ENCODE measurements around the gene PODNL1. TPM values are rescaled to one million over a fixed set of nuclear protein-coding genes. Genes with fewer than 3 reads are reported as not detected.

PODNL1 gene
- polyA plus RNA-seq, 1 donor (not counting 4 experiments of a cell fraction or from before 2014, with no cell fraction given), result 1.0 TPM

- H4K20me1 ChIP-seq (ENCODE audit: control insufficient read depth, extremely low read depth, insufficient read depth, low read length), result no peaks in the 10 kb centered on the region
- H3K9me1 ChIP-seq (ENCODE audit: control insufficient read depth, extremely low read depth, insufficient read depth, low read length), result peaks cover 2% of the 10 kb centered on the region
- H3K9me3 ChIP-seq (ENCODE audit: control insufficient read depth, low read depth, low read length), result no peaks in the 10 kb centered on the region
- H3K4me3 ChIP-seq (ENCODE audit: control insufficient read depth in 2 of 3, extremely low read depth in 1 of 3, insufficient read depth in 2 of 3, low read depth in 1 of 3, low read length in 3 of 3), result peak within 1 kb of the TSS; percentile 70 to 98 (median 82)
- peak; percentile 38 for DNase-seq (ENCODE audit: low read depth, low spot score)
- peak within 1 kb of the TSS; percentile 94 for H2AFZ ChIP-seq (ENCODE audit: control insufficient read depth, low read length)
- TF ChIP-seq EZH2 (IDR thresholded peaks at IDR 0.05; ENCODE audit: low read length), result no peak
- peak in 1 of 3 experiments; percentile 3 for TF ChIP-seq CTCF (optimal IDR thresholded peaks at IDR 0.05 in 1 of 3, IDR thresholded peaks at IDR 0.05 in 1 of 3, conservative IDR thresholded peaks at IDR 0.05 in 1 of 3; ENCODE audit: extremely low read depth in 1 of 3, insufficient read depth in 2 of 3, low read length in 3 of 3)
- peak within 1 kb of the TSS; percentile 80 for H3K9ac ChIP-seq (ENCODE audit: control insufficient read depth, extremely low read depth, insufficient read depth, low read length)
- peaks cover 5% of the 10 kb centered on the region for H3K79me2 ChIP-seq (ENCODE audit: control insufficient read depth, insufficient read depth, low read length)
- peaks cover 11% of the 10 kb centered on the region for H3K4me1 ChIP-seq (ENCODE audit: control insufficient read depth, extremely low read depth, insufficient read depth, low read length)
- no peak for FAIRE-seq
- peak within 1 kb of the TSS; percentile 86 for H3K4me2 ChIP-seq (ENCODE audit: control insufficient read depth, extremely low read depth, insufficient read depth, low read depth, low read length)
- H3K36me3 ChIP-seq (ENCODE audit: control insufficient read depth in 2 of 2, extremely low read depth in 1 of 2, insufficient read depth in 2 of 2, low read length in 2 of 2), result peaks cover 2 to 4% of the 10 kb centered on the region in 2 experiments
- dilution Hi-C loops (cut with MboI; ENCODE audit: extremely low pct_ligation_motif_present, low sequenced_read_pairs), result no loop called here
- peak within 1 kb of the TSS; percentile 40 for H3K27ac ChIP-seq (ENCODE audit: control insufficient read depth, insufficient read depth, low read length)
- no peaks in the 10 kb centered on the region for H3K27me3 ChIP-seq (ENCODE audit: control insufficient read depth, extremely low read depth, insufficient read depth, low read length)
Measured at GRCh38 chr19:13905634-13906520, 32.3 kb downstream of the PODNL1 start, which contains the start of the genes BRME1 and CC2D1A. BRME1 (minus strand) TSS chr19:13906117; CDS start chr19:13904892, 1,225 bp downstream. CC2D1A (plus strand) TSS chr19:13906201; CDS start chr19:13906442, 241 bp downstream.

- peaks cover 5% of the 10 kb centered on the region for H3K79me2 ChIP-seq (ENCODE audit: control insufficient read depth, insufficient read depth, low read length)
- H3K36me3 ChIP-seq (ENCODE audit: control insufficient read depth in 2 of 2, extremely low read depth in 1 of 2, insufficient read depth in 2 of 2, low read length in 2 of 2), result no peaks in the 10 kb centered on the region
- no peak overlapping the region for H3K4me2 ChIP-seq (ENCODE audit: control insufficient read depth, extremely low read depth, insufficient read depth, low read depth, low read length)
- peaks cover 2% of the 10 kb centered on the region for H3K9me1 ChIP-seq (ENCODE audit: control insufficient read depth, extremely low read depth, insufficient read depth, low read length)
- TF ChIP-seq EZH2 (IDR thresholded peaks at IDR 0.05; ENCODE audit: low read length) (no peak), CTCF (optimal IDR thresholded peaks at IDR 0.05 in 1 of 3, IDR thresholded peaks at IDR 0.05 in 1 of 3, conservative IDR thresholded peaks at IDR 0.05 in 1 of 3; ENCODE audit: extremely low read depth in 1 of 3, insufficient read depth in 2 of 3, low read length in 3 of 3) (peak; percentile 12 to 45 (median 24))
- no peak overlapping the region for H3K27ac ChIP-seq (ENCODE audit: control insufficient read depth, insufficient read depth, low read length)
- peaks cover 11% of the 10 kb centered on the region for H3K4me1 ChIP-seq (ENCODE audit: control insufficient read depth, extremely low read depth, insufficient read depth, low read length)
- H3K9ac ChIP-seq (ENCODE audit: control insufficient read depth, extremely low read depth, insufficient read depth, low read length), result no peak overlapping the region
- H3K9me3 ChIP-seq (ENCODE audit: control insufficient read depth, low read depth, low read length), result no peaks in the 10 kb centered on the region
- dilution Hi-C loops (cut with MboI; ENCODE audit: extremely low pct_ligation_motif_present, low sequenced_read_pairs), result no loop called here
- H3K27me3 ChIP-seq (ENCODE audit: control insufficient read depth, extremely low read depth, insufficient read depth, low read length), result no peaks in the 10 kb centered on the region
- FAIRE-seq, result no peak
- H2AFZ ChIP-seq (ENCODE audit: control insufficient read depth, low read length), result no peak overlapping the region
- no peak for DNase-seq (ENCODE audit: low read depth, low spot score)
- H3K4me3 ChIP-seq (ENCODE audit: control insufficient read depth in 2 of 3, extremely low read depth in 1 of 3, insufficient read depth in 2 of 3, low read depth in 1 of 3, low read length in 3 of 3), result no peak overlapping the region
- H4K20me1 ChIP-seq (ENCODE audit: control insufficient read depth, extremely low read depth, insufficient read depth, low read length), result no peaks in the 10 kb centered on the region
Measured at GRCh38 chr19:13902993-13903555, 35.1 kb downstream of the PODNL1 start.

All from keratinocyte (primary cell).